Psoas muscle (tissue), 8 donors: ENCODE results near the gene ASAP2. TPM values are rescaled to one million over a fixed set of nuclear protein-coding genes. Genes with fewer than 3 reads are reported as not detected.

Experiments
- ATAC-seq, 4 donors: fragments of 200-7000 bp; cut with Tn5 transposase; one replicate each; pipeline ENCODE4 v1.9.1; 2020; ENCODE audit warnings: moderate library complexity in 3 of 4, mild to moderate bottlenecking in 2 of 4
- DNase-seq, 2 donors: peaks; one replicate each; pipeline ENCODE4 v3.0.0-alpha.2; 2020
- H3K27ac ChIP-seq: fragments of 200-600 bp; one replicate; pipeline ENCODE4 v1.8.0; 2022
- H3K27me3 ChIP-seq, 3 donors: fragments of 200-600 bp in 1 of 3; one replicate each; pipeline versions ENCODE4 v1.6.1 to v1.8.0; 2013 to 2022; ENCODE audit warnings: low read length in 2 of 3, mild to moderate bottlenecking in 2 of 3, moderate library complexity in 1 of 3; ENCODE audit not compliant: insufficient read depth in 3 of 3
- H3K36me3 ChIP-seq, 2 donors: fragments of 200-600 bp in 1 of 2; one replicate each; pipeline versions ENCODE4 v1.6.1 to v1.8.0; 2013 to 2022; ENCODE audit warnings: low read depth in 1 of 2, mild to moderate bottlenecking in 1 of 2, moderate library complexity in 1 of 2; ENCODE audit not compliant: insufficient read depth in 1 of 2
- H3K4me1 ChIP-seq: fragments of 200-600 bp; one replicate; pipeline ENCODE4 v1.8.0; 2022
- H3K4me3 ChIP-seq: fragments of 200-600 bp; one replicate; pipeline ENCODE4 v1.8.0; 2022; ENCODE audit warnings: mild to moderate bottlenecking
- H3K9me3 ChIP-seq: fragments of 200-600 bp; one replicate; pipeline ENCODE4 v1.8.0; 2022
- CTCF ChIP-seq: fragments of 200-600 bp; IDR thresholded peaks from one replicate; pipeline ENCODE4 v1.8.0; 2022; ENCODE audit warnings: antibody characterized with exemption
- WGBS, 3 donors: extraction: QIAGEN DNeasy Blood & Tissue Kit; methylation state at CpG; one replicate each; pipeline versions ENCODE4 v1.1.6 to v1.1.7; 2013; 5-methylcytosine and 5-hydroxymethylcytosine counted together
- intact Hi-C, 2 donors: fragments of 100-400 bp; cut with DNase I; formaldehyde crosslinking; loops; one replicate each; pipeline versions ENCODE4 v1.11.0 to v1.14.2; 2022
- polyA plus RNA-seq, 3 donors: library from polyadenylated mRNA; stranded (reverse); fragments of 200-250 nt; gene quantifications; one replicate each; pipeline ENCODE4 v1.2.3, GENCODE V29; 2013
- total RNA-seq, 4 donors: library from RNA; stranded (reverse); fragmentation: NEBNext Ultra II Directional in 2 of 4; extraction: Animal tissue kit (Norgen Biotek cat#: 25700) in 2 of 4; gene quantifications; one replicate each; pipeline versions ENCODE4 v1.2.1 to v1.2.4, GENCODE V29; 2021 to 2023
- donor health status: healthy with polysubstance abuse.
- donor health status: DM: no; HTN: no; CAD: no; lungs with moderate emphysema.
- donor health status: Bipolar disorder and iron deficiency.
- donor health status: healthy.
- donor health status: DM: yes; HTN: yes; CAD: no.
- donor health status: DM: no; HTN: no; CAD: no.
- donor health status: DM: no; HTN: no; CAD: no.
- donor health status: DM: yes; HTN: yes; CAD: no.

The ASAP2 gene
- total and polyA plus RNA-seq, 7 donors = 1.6 to 9.0 (median 3.3) TPM

DNA sequence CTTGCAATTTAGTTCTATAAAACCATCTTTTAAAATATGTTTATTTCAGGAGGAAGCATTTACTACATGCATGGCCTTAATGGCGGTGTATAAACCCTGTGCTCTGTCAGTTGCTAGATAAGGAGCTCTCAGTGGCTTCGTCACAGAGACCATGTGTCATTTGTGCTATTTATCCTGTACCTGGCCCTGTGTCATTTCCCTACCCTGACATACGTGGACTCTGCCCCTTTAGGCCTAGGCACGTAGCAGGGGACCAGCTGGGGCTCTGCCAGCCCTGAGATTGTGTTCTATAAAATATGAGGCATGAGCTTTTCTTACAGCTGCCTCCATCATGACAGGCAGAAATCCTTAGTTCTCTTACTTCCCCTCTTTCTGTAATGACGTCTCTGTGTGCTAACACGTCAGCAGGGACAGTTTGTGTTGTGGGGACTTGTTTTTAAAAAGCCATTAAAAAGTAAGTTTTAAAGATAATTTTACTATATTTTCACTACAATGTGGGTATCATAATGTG, 128.8 kb downstream of the ASAP2 start:
- H3K27me3 ChIP-seq = no peaks in the 10 kb centered on the region
- H3K36me3 ChIP-seq = no peaks in the 10 kb centered on the region
- intact Hi-C loops = loop anchor here in 1 of 2 donors (2.0 to 10.0 kb wide), 2 partner anchors 129 to 461 kb away; partner anchors contain the start of gene ASAP2
- no peaks in the 10 kb centered on the region for H3K9me3 ChIP-seq
- TF ChIP-seq CTCF = no peak
- no peak overlapping the region for H3K27ac ChIP-seq
- peaks cover 3% of the 10 kb centered on the region for H3K4me1 ChIP-seq
- 91 to 96% (median 92%) methylated on average over 6 of the region's 6 CpGs for WGBS, 3 donors
- no peak overlapping the region for H3K4me3 ChIP-seq
- DNase-seq (no peak), ATAC-seq (no peak)

GRCh38 chr2:9336241-9336575, 129.6 kb downstream of the ASAP2 start:
- no peak overlapping the region for H3K27ac ChIP-seq
- intact Hi-C loops = loop anchor here in 1 of 2 donors (10.0 kb wide), 1 partner anchor 461 kb away; no protein-coding TSS in a partner anchor
- ATAC-seq = no peak
- TF ChIP-seq CTCF = no peak
- no peak overlapping the region for H3K4me3 ChIP-seq
- no peaks in the 10 kb centered on the region for H3K36me3 ChIP-seq
- no peaks in the 10 kb centered on the region for H3K9me3 ChIP-seq
- 61 to 71% (median 65%) methylated on average over 2 of the region's 2 CpGs for WGBS, 3 donors
- no peak for DNase-seq
- no peaks in the 10 kb centered on the region for H3K27me3 ChIP-seq
- peaks cover 3% of the 10 kb centered on the region for H3K4me1 ChIP-seq

DNA sequence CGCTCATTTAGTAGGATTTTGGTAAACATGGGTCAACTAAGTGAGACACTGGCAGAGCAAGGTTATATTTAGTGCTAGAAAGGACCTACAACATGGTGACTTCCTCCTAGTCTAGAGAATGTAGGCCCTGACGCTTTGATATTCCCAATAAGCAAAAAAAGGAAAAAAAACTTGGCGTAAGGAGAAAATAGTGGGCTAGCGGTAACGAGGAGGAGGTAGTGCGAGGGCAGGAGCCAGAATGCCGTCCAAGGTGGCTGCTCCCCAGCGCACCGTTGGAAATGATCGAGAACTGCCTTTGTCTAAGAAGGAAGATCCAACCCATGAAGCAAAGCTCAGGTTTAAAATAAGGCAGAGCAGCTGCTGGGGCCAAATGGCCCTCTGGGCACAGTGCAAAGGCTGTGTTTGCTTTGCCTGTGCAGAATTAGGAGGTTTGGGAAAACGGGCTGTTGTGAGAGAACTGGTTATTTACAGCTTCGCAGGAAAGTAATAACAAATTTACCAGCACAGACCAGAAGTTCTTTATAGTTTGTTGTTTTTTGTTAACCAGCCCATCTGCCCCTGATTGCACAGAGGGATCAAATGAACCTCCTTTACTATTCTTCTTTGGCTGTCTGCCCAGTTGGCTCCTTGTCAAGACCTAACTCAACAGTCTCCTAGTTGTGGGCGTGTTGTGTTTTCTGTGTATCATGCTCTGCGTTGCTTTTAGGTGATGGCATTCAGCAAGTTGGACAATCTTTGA, 130.1 kb downstream of the ASAP2 start:
- no peak for TF ChIP-seq CTCF
- ATAC-seq (peak in 1 of 4 donors; percentile 27), DNase-seq (no peak)
- intact Hi-C loops = loop anchor here in 1 of 2 donors (10.0 kb wide), 1 partner anchor 462 kb away; no protein-coding TSS in a partner anchor
- H3K4me3 ChIP-seq = no peak overlapping the region
- peaks cover 3% of the 10 kb centered on the region for H3K4me1 ChIP-seq
- no peaks in the 10 kb centered on the region for H3K36me3 ChIP-seq
- H3K27ac ChIP-seq = no peak overlapping the region
- 59 to 71% (median 59%) methylated on average over 14 of the region's 14 CpGs for WGBS, 3 donors
- H3K27me3 ChIP-seq = no peaks in the 10 kb centered on the region
- H3K9me3 ChIP-seq = no peaks in the 10 kb centered on the region

DNA sequence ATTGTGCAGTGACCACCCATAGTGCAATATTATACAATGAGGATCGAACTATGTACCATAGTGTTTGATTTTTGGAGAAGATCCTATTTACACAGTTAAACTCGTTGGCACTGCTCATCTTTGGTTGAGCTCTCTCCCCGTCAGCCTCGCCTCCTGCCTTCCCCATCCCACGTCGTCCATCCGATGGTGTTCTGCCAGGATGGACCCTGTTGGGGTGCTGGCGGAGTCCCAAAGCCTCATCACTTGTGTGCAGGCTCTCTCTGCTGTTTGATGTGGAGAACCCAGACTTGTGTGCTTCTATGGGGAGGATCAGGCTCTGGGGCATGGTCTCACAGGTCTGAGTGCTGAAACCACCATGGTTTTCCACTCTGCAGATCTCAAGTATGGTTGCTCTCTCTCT, 131.3 kb downstream of the ASAP2 start:
- H3K4me3 ChIP-seq = no peak overlapping the region
- DNase-seq = no peak
- TF ChIP-seq CTCF = no peak
- peaks cover 3% of the 10 kb centered on the region for H3K4me1 ChIP-seq
- no peaks in the 10 kb centered on the region for H3K27me3 ChIP-seq
- 91 to 94% (median 93%) methylated on average over 8 of the region's 8 CpGs for WGBS, 3 donors
- ATAC-seq = no peak
- H3K36me3 ChIP-seq = peaks cover 0 to 1% of the 10 kb centered on the region in 2 donors
- no peak overlapping the region for H3K27ac ChIP-seq
- no peaks in the 10 kb centered on the region for H3K9me3 ChIP-seq
- intact Hi-C loops = loop anchor here in 1 of 2 donors (10.0 kb wide), 1 partner anchor 463 kb away; no protein-coding TSS in a partner anchor
